Tibial artery (tissue), 4 donors: Measurements from ENCODE around the gene NUDT4.
"Not testable (repeated sequence)": the region's sequence is repeated elsewhere in the genome, so short reads cannot be mapped to it uniquely, and the experiment has no call there.

Source experiments
- DNase-seq, 2 donors: peaks; one replicate each; pipeline ENCODE4 v3.0.0-alpha.2; 2019
- H3K27ac ChIP-seq, 2 donors: fragments of 200-600 bp; sonication (generic) in 1 of 2; 1 replicate in 1 of 2; 2 replicates in 1 of 2; pipeline ENCODE4 v1.5.1; 2018 to 2019; ENCODE audit warnings: mild to moderate bottlenecking in 1 of 2
- H3K27me3 ChIP-seq, 2 donors: fragments of 200-600 bp; sonication (generic) in 1 of 2; one replicate each; pipeline versions ENCODE4 v1.5.1 to v1.6.0; 2016 to 2019
- H3K36me3 ChIP-seq, 3 donors: fragments of 200-600 bp; sonication (generic) in 2 of 3; one replicate each; pipeline ENCODE4 v1.5.1; 2016 to 2019; ENCODE audit warnings: mild to moderate bottlenecking in 2 of 3
- H3K4me1 ChIP-seq, 4 donors: fragments of 200-600 bp; sonication (generic) in 2 of 4; 1 replicate in 3 of 4; 2 replicates in 1 of 4; pipeline ENCODE4 v1.5.1; 2016 to 2019
- H3K4me3 ChIP-seq, 2 donors: fragments of 200-600 bp; sonication (generic) in 1 of 2; 1 replicate in 1 of 2; 2 replicates in 1 of 2; pipeline ENCODE4 v1.5.1; 2018 to 2019; ENCODE audit warnings: mild to moderate bottlenecking in 2 of 2
- H3K9me3 ChIP-seq, 3 donors: fragments of 200-600 bp; sonication (generic) in 1 of 3; one replicate each; pipeline ENCODE4 v1.5.1; 2016 to 2019
- CTCF ChIP-seq, 2 experiments: fragments of 200-600 bp in 1 of 2; fragments of 450-650 bp in 1 of 2; IDR thresholded peaks; one replicate each; pipeline ENCODE4 v1.5.1; 2017 to 2019; ENCODE audit warnings: antibody characterized with exemption in 2 of 2, mild to moderate bottlenecking in 1 of 2, moderate library complexity in 1 of 2
- intact Hi-C: fragments of 100-400 bp; cut with DNase I; formaldehyde crosslinking; loops from one replicate; pipeline ENCODE4 v1.15.0; 2023; ENCODE audit warnings: low total_unique reads

Gene NUDT4

GRCh38 chr12:93412396-93412795 lies 34.7 kb downstream of the NUDT4 start:
- intact Hi-C loops, H3K36me3 ChIP-seq, H3K9me3 ChIP-seq, DNase-seq, H3K27me3 ChIP-seq, H3K4me3 ChIP-seq, H3K27ac ChIP-seq: not testable (repeated sequence)
- peaks cover 0 to 61% (median 10%) of the 10 kb centered on the region in 4 donors for H3K4me1 ChIP-seq

GRCh38 chr12:93413064-93413463 lies 35.3 kb downstream of the NUDT4 start:
- no peaks in the 10 kb centered on the region for H3K27me3 ChIP-seq
- peaks cover 0 to 63% (median 10%) of the 10 kb centered on the region in 4 donors for H3K4me1 ChIP-seq
- H3K9me3 ChIP-seq = no peaks in the 10 kb centered on the region
- no peak overlapping the region for H3K4me3 ChIP-seq
- peaks cover 0 to 5% (median 3%) of the 10 kb centered on the region in 3 donors for H3K36me3 ChIP-seq
- no peak for DNase-seq
- no peak for TF ChIP-seq CTCF (IDR thresholded peaks at IDR 0.05)
- intact Hi-C loops = no loop called here
- H3K27ac ChIP-seq = no peak overlapping the region

DNA sequence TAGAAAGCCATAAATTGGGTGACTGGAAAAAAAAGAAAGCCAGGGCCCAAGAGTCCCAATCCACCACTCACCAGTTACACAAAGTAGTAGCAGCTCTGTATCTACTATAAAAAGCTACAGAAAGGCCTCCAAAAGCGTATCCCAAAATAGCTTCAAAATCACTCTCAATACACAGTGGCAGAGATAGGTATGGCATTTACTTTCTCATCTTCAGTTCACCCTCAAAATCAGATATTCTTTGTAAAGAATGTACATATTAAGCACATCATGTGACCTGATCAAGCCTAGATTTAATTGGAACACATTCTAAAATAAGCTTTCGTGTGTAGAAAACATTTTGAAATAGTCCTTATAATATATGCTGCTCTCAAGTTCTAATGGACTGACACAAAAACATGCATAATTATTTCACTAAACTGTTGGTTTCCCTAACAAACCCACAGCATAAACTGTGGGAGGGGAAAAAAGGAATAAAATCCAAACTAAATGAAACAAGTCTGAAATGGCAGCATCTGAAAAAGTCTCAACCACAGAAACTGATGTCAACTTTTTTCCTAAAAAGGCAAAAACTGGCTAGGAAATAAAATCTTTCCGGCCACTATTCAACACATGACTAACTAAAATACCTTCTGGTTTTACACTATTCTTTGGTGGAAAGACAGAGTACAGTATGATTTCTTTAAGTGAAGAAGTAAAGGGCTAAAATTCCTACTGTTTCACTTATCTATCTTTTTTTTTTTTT lies 38.2 kb downstream of the NUDT4 start:
- Histone ChIP-seq H3K36me3 (no peaks in the 10 kb centered on the region), H3K4me3 (no peak overlapping the region), H3K4me1 (peaks cover 0 to 58% (median 8%) of the 10 kb centered on the region in 4 donors), H3K27ac (peak overlapping the region; percentile 62 to 69), H3K27me3 (no peaks in the 10 kb centered on the region), H3K9me3 (no peaks in the 10 kb centered on the region)
- TF ChIP-seq CTCF (IDR thresholded peaks at IDR 0.05) = peak; percentile 10 to 46
- intact Hi-C loops = loop anchor here (5.0 kb wide), 1 partner anchor 429 kb away; no protein-coding TSS in a partner anchor
- DNase-seq = no peak

DNA sequence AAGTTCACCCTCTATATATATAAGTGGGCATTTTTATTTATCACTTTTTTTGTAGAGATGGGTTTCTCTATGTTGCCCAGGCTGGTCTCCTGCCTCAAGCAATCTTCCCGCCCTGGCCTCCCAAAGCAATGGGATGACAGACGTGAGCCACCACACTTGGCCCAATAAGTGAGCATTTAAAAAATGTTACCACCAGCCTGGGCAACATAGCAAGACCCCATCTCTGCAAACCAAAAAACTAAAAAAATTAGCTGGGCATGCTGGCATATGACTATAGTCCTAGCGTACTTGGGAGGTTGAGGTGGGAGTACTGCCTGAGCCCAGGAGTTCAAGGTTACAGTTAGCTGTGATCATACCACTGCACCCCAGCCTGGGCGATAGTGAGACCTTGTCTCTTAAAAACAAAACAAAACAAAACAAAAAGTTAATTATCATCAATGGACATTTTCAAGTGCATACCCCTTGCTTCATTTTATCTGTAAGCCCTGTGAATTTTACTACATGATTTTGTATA lies 40.3 kb downstream of the NUDT4 start:
- Histone ChIP-seq H3K27ac (no peak overlapping the region), H3K4me3 (no peak overlapping the region), H3K36me3 (no peaks in the 10 kb centered on the region), H3K9me3 (no peaks in the 10 kb centered on the region), H3K27me3 (no peaks in the 10 kb centered on the region), H3K4me1 (peaks cover 0 to 63% (median 12%) of the 10 kb centered on the region in 4 donors)
- DNase-seq = no peak
- intact Hi-C loops = loop anchor here (5.0 kb wide), 1 partner anchor 431 kb away; no protein-coding TSS in a partner anchor
- TF ChIP-seq CTCF (IDR thresholded peaks at IDR 0.05) = no peak

GRCh38 chr12:93419388-93420034 lies 41.8 kb downstream of the NUDT4 start:
- Histone ChIP-seq H3K4me1 (peaks cover 0 to 65% (median 13%) of the 10 kb centered on the region in 4 donors), H3K27me3 (no peaks in the 10 kb centered on the region), H3K36me3 (no peaks in the 10 kb centered on the region), H3K27ac (no peak overlapping the region), H3K9me3 (no peaks in the 10 kb centered on the region), H3K4me3 (peak overlapping the region in 1 of 2 donors; percentile 15)
- peak; percentile 59 to 78 for TF ChIP-seq CTCF (IDR thresholded peaks at IDR 0.05)
- intact Hi-C loops = loop anchor here (5.0 kb wide), 1 partner anchor 432 kb away; no protein-coding TSS in a partner anchor
- no peak for DNase-seq

- no peak for DNase-seq
- Histone ChIP-seq H3K27me3 (no peaks in the 10 kb centered on the region), H3K36me3 (no peaks in the 10 kb centered on the region), H3K9me3 (no peaks in the 10 kb centered on the region), H3K4me3 (no peak overlapping the region), H3K27ac (no peak overlapping the region), H3K4me1 (peaks cover 0 to 65% (median 24%) of the 10 kb centered on the region in 4 donors)
- TF ChIP-seq CTCF (IDR thresholded peaks at IDR 0.05) = no peak
- intact Hi-C loops = no loop called here
Measured at GRCh38 chr12:93422050-93422449, 44.3 kb downstream of the NUDT4 start.
